HCT116 (cell line): Measurements from ENCODE around the gene PI4KA. TPM values are rescaled to one million over a fixed set of nuclear protein-coding genes. Genes with fewer than 3 reads are reported as not detected.

ENCODE experiments used
- ATAC-seq: fragments of 200-7000 bp; cut with Tn5 transposase; 2 replicates; pipeline ENCODE4 v1.9.1; 2020; ENCODE audit warnings: mild to moderate bottlenecking, moderate library complexity
- BruUV-seq: library from RNA; stranded (reverse); fragments of 400-500 nt; replicated peaks from 2 replicates; lab custom pipeline; 2021; lab: Mats Ljungman, UMichigan
- CTCF ChIA-PET: fragments of 300-600 bp; sonication (Branson Sonifier 250); formaldehyde crosslinking; loops from one replicate; lab custom pipeline; 2021; ENCODE audit warnings: antibody characterized with exemption; lab: Charles Lee
- POLR2A ChIA-PET: fragments of 300-600, 350-600 bp; sonication (Branson Sonifier 250); formaldehyde crosslinking; loops from one replicate; lab custom pipeline; 2021; ENCODE audit warnings: antibody characterized with exemption; lab: Charles Lee
- RAD21 ChIA-PET, 2 experiments: fragments of 300-600 bp; sonication (Branson Sonifier 250); formaldehyde crosslinking; loops; one replicate each; lab custom pipeline; 2023; ENCODE audit warnings: low total read pairs in 2 of 2; ENCODE audit not compliant: uncharacterized antibody in 2 of 2, unreplicated experiment in 2 of 2, low non-redundant PET in 1 of 2; lab: Charles Lee
- DNase-seq: peaks from one replicate; pipeline ENCODE4 v3.0.0-alpha.2; 2010; ENCODE audit warnings: low read depth, low spot score
- H2AFZ ChIP-seq: fragments of 200-600 bp; shearing (Covaris generic), sonication (generic); 2 replicates; pipeline ENCODE4 v1.6.1; 2017; ENCODE audit warnings: low read depth, mixed run types, mixed read lengths, antibody characterized with exemption, low read length; ENCODE audit not compliant: poor library complexity, severe bottlenecking
- H3K27ac ChIP-seq: 2 replicates; pipeline ENCODE4 v1.5.1; 2012; ENCODE audit warnings: low read depth, low read length
- H3K27me3 ChIP-seq: fragments of 200-600 bp; sonication (generic); 2 replicates; pipeline ENCODE4 v1.6.1; 2016; ENCODE audit warnings: mixed run types, low read length, mixed read lengths; ENCODE audit not compliant: insufficient read depth
- H3K36me3 ChIP-seq, 2 experiments: fragments of 200-500 bp in 1 of 2; fragments of 200-600 bp in 1 of 2; sonication (Bioruptor generic) in 1 of 2; sonication (generic) in 1 of 2; 2 replicates each; pipeline versions ENCODE4 v1.5.1 to v1.6.1; 2014 to 2016; ENCODE audit warnings: low read length in 2 of 2, inconsistent platforms in 1 of 2, mixed read lengths in 1 of 2, mixed run types in 1 of 2; ENCODE audit not compliant: insufficient read depth in 2 of 2, control insufficient read depth in 1 of 2
- H3K4me1 ChIP-seq, 2 experiments: fragments of 200-600 bp in 1 of 2; sonication (generic) in 1 of 2; 2 replicates each; pipeline versions ENCODE4 v1.5.1 to v1.6.1; 2012 to 2017; ENCODE audit warnings: low read length in 2 of 2, inconsistent platforms in 1 of 2, mild to moderate bottlenecking in 1 of 2, mixed read lengths in 1 of 2, mixed run types in 1 of 2, moderate library complexity in 1 of 2; ENCODE audit not compliant: insufficient read depth in 2 of 2, control insufficient read depth in 1 of 2
- H3K4me2 ChIP-seq: fragments of 200-600 bp; sonication (generic); 2 replicates; pipeline ENCODE4 v1.6.1; 2017; ENCODE audit warnings: mixed run types, low read length, mixed read lengths
- H3K4me3 ChIP-seq, 2 experiments: fragments of 200-600 bp in 1 of 2; sonication (generic) in 1 of 2; replicated peaks in 1 of 2; 2 replicates each; pipeline ENCODE4 v1.5.1; 2011 to 2016; ENCODE audit warnings: low read length in 2 of 2, control low read depth in 1 of 2, low read depth in 1 of 2, mild to moderate bottlenecking in 1 of 2, mixed read lengths in 1 of 2, mixed run types in 1 of 2
- H3K79me2 ChIP-seq: fragments of 200-600 bp; sonication (generic); 2 replicates; pipeline ENCODE4 v1.6.1; 2017; ENCODE audit warnings: mild to moderate bottlenecking, mixed run types, low read length, moderate library complexity, mixed read lengths; ENCODE audit not compliant: insufficient read depth
- H3K9ac ChIP-seq: fragments of 200-600 bp; sonication (generic); 2 replicates; pipeline ENCODE4 v1.6.1; 2016; ENCODE audit warnings: low read length, mixed read lengths
- H3K9me2 ChIP-seq: fragments of 200-600 bp; sonication (generic), shearing (Covaris generic); 2 replicates; pipeline ENCODE4 v1.6.1; 2017; ENCODE audit warnings: mixed run types, mild to moderate bottlenecking, moderate library complexity; ENCODE audit not compliant: insufficient read depth
- H3K9me3 ChIP-seq, 2 experiments: fragments of 200-500 bp in 1 of 2; fragments of 200-600 bp in 1 of 2; sonication (Bioruptor generic) in 1 of 2; sonication (generic) in 1 of 2; 2 replicates each; pipeline ENCODE4 v1.6.1; 2014 to 2017; ENCODE audit warnings: low read length in 2 of 2, mixed read lengths in 2 of 2, inconsistent platforms in 1 of 2, low read depth in 1 of 2, mild to moderate bottlenecking in 1 of 2, mixed run types in 1 of 2, moderate library complexity in 1 of 2; ENCODE audit not compliant: control insufficient read depth in 1 of 2, insufficient read depth in 1 of 2
- H4K20me1 ChIP-seq: fragments of 200-600 bp; sonication (generic), shearing (Covaris generic); 2 replicates; pipeline ENCODE4 v1.6.1; 2017; ENCODE audit warnings: mixed run types, mild to moderate bottlenecking, moderate library complexity; ENCODE audit not compliant: insufficient read depth
- ATF3 ChIP-seq: IDR thresholded peaks from 2 replicates; pipeline ENCODE4 v1.6.1; 2012
- CBX3 ChIP-seq: IDR thresholded peaks from 2 replicates; pipeline ENCODE4 v1.6.1; 2012; ENCODE audit warnings: low read depth
- CTCF ChIP-seq, 3 experiments: fragments of 200-600 bp in 1 of 3; sonication (generic) in 1 of 3; IDR thresholded peaks in 2 of 3; conservative IDR thresholded peaks in 1 of 3; 2 replicates each; pipeline ENCODE4 v1.5.1; 2012 to 2017; ENCODE audit warnings: low read depth in 2 of 3, low read length in 2 of 3, antibody characterized with exemption in 1 of 3, borderline replicate concordance in 1 of 3, control low read depth in 1 of 3, mild to moderate bottlenecking in 1 of 3, mixed read lengths in 1 of 3, mixed run types in 1 of 3, moderate library complexity in 1 of 3; ENCODE audit not compliant: insufficient read depth in 1 of 3
- EZH2phosphoT487 ChIP-seq: fragments of 200-600 bp; IDR thresholded peaks from 2 replicates; pipeline ENCODE4 v1.6.1; 2018; ENCODE audit warnings: antibody characterized with exemption, borderline replicate concordance
- FOSL1 ChIP-seq: IDR thresholded peaks from 2 replicates; pipeline ENCODE4 v1.6.1; 2012; ENCODE audit warnings: low read depth
- POLR2A ChIP-seq: IDR thresholded peaks from 2 replicates; pipeline ENCODE4 v1.7.0; 2011; ENCODE audit warnings: borderline replicate concordance; ENCODE audit not compliant: insufficient read depth, insufficient read length; ENCODE audit errors: extremely low read depth
- POLR2AphosphoS5 ChIP-seq: IDR thresholded peaks from 2 replicates; pipeline ENCODE4 v1.6.1; 2011; ENCODE audit warnings: mild to moderate bottlenecking, low read depth, low read length, moderate library complexity
- REST ChIP-seq: IDR thresholded peaks from 2 replicates; pipeline ENCODE4 v1.6.1; 2012; ENCODE audit warnings: low read depth
- SIN3A ChIP-seq: IDR thresholded peaks from 2 replicates; pipeline ENCODE4 v1.6.1; 2012; ENCODE audit warnings: low read depth
- SP1 ChIP-seq: IDR thresholded peaks from 2 replicates; pipeline ENCODE4 v1.6.1; 2012; ENCODE audit warnings: low read depth
- SRF ChIP-seq: IDR thresholded peaks from 2 replicates; pipeline ENCODE4 v1.6.1; 2012; ENCODE audit warnings: low read depth
- YY1 ChIP-seq: IDR thresholded peaks from 2 replicates; pipeline ENCODE4 v1.6.1; 2011; ENCODE audit warnings: low read length, low read depth, moderate library complexity, mild to moderate bottlenecking; ENCODE audit not compliant: insufficient replicate concordance; ENCODE audit errors: extremely low read depth
- ZNF274 ChIP-seq: fragments of 200-500 bp; sonication (Bioruptor generic); IDR thresholded peaks from 2 replicates; pipeline ENCODE4 v1.6.1; 2014; ENCODE audit warnings: mild to moderate bottlenecking, low read depth, low read length, inconsistent platforms
- intact Hi-C: fragments of 100-400 bp; cut with micrococcal nuclease; formaldehyde crosslinking; loops from 2 replicates; pipeline ENCODE4 v1.10.0; 2022
- total RNA-seq: library from RNA; stranded (reverse); gene quantifications from one replicate; pipeline ENCODE4 v1.2.1, GENCODE V29; 2021; ENCODE audit not compliant: unreplicated experiment

The PI4KA gene
- total RNA-seq, 1 experiment from 2014 or later, result 59.6 TPM

- Histone ChIP-seq H2AFZ (no peak overlapping the region), H3K27ac (no peak overlapping the region), H3K4me1 (no peaks in the 10 kb centered on the region), H3K27me3 (no peaks in the 10 kb centered on the region), H3K9me3 (no peaks in the 10 kb centered on the region), H3K79me2 (no peaks in the 10 kb centered on the region), H3K9ac (no peak overlapping the region), H3K9me2 (no peaks in the 10 kb centered on the region), H3K4me2 (no peak overlapping the region), H3K36me3 (peaks cover 0 to 10% of the 10 kb centered on the region in 2 experiments; a peak in 2 of 4 replicates), H4K20me1 (no peaks in the 10 kb centered on the region), H3K4me3 (no peak overlapping the region)
- no peak for TF ChIP-seq CBX3
- no peak for ATAC-seq
- intact Hi-C loops, result no loop called here
- CTCF ChIA-PET, result interaction anchor here (1.2 kb wide), 1 partner anchor 10 kb away, joined by 3 read pairs; no protein-coding TSS in a partner anchor
- no peak for DNase-seq
- POLR2A ChIA-PET, result no interaction called here
- BruUV-seq, result no TSS peak
- RAD21 ChIA-PET, result no interaction called here
These were observed 109.7 kb downstream of the PI4KA start for GRCh38 chr22:20748731-20749428.

GRCh38 chr22:20748082-20748481 lies 110.5 kb downstream of the PI4KA start:
- Histone ChIP-seq H3K79me2 (no peaks in the 10 kb centered on the region), H3K27me3 (no peaks in the 10 kb centered on the region), H3K9me2 (no peaks in the 10 kb centered on the region), H3K4me1 (no peaks in the 10 kb centered on the region), H4K20me1 (no peaks in the 10 kb centered on the region), H3K4me3 (no peak overlapping the region), H3K4me2 (no peak overlapping the region), H3K36me3 (peaks cover 0 to 10% of the 10 kb centered on the region in 2 experiments; a peak in 2 of 4 replicates), H3K27ac (no peak overlapping the region), H3K9ac (no peak overlapping the region), H3K9me3 (no peaks in the 10 kb centered on the region), H2AFZ (no peak overlapping the region)
- DNase-seq, result no peak
- no peak for ATAC-seq
- no TSS peak for BruUV-seq
- CTCF ChIA-PET, result no interaction called here
- RAD21 ChIA-PET, result no interaction called here
- POLR2A ChIA-PET, result no interaction called here
- intact Hi-C loops, result no loop called here
- TF ChIP-seq EZH2phosphoT487 (no peak), YY1 (no peak), REST (no peak), ATF3 (no peak), ZNF274 (no peak), SRF (no peak), POLR2AphosphoS5 (no peak), POLR2A (no peak), FOSL1 (no peak), SIN3A (no peak), CTCF (IDR thresholded peaks at IDR 0.05 in 2 of 3, conservative IDR thresholded peaks at IDR 0.05 in 1 of 3; ENCODE audit: borderline replicate concordance in 1 of 3, insufficient read depth in 1 of 3, low read depth in 2 of 3, low read length in 2 of 3) (no peak), SP1 (no peak)
